ENCODE data around the gene ADK. TPM values are rescaled to one million over a fixed set of nuclear protein-coding genes. Genes with fewer than 3 reads are reported as not detected.
"Not testable (repeated sequence)": the region's sequence is repeated elsewhere in the genome, so short reads cannot be mapped to it uniquely, and the experiment has no call there.

Gene ADK
- total RNA-seq, 1 donor, result 57.9 TPM

DNA sequence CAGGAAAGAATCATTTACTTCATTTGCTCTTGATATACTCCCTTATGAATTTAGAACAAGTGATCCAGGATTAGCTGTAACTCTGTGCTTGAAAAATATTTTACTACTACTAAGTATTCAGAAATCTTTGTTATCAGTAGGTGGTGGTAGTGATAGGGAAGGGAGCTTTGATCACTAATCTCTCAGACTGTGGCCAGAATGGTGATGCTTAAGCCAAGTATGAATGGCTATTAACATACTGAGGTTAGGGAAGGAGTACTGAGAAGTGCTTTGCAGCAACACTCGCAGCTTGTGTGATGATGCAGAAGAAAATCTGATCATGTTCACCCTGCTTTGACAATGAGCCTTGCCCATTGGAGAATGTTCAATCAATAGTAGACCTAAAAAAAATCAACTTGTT, 29.7 kb upstream of the ADK start:
- DNase-seq (ENCODE audit: low read depth), result peak; percentile 37
- no peak overlapping the region for H3K4me3 ChIP-seq (ENCODE audit: low read depth, low read length)
- no peak for TF ChIP-seq CTCF (IDR thresholded peaks at IDR 0.05; ENCODE audit: insufficient read depth, low read depth, low read length)

- TF ChIP-seq CTCF (IDR thresholded peaks at IDR 0.05; ENCODE audit: insufficient read depth, low read depth, low read length), result no peak
- no peak for DNase-seq (ENCODE audit: low read depth)
Observed at GRCh38 chr10:74122060-74122459, 29.0 kb upstream of the ADK start.

GRCh38 chr10:74123081-74123480, 27.9 kb upstream of the ADK start:
- DNase-seq (ENCODE audit: low read depth), result no peak
- TF ChIP-seq CTCF (IDR thresholded peaks at IDR 0.05; ENCODE audit: insufficient read depth, low read depth, low read length), result no peak
- H3K4me3 ChIP-seq (ENCODE audit: low read depth, low read length), result no peak overlapping the region

More at GRCh38 chr10:74122060-74122459, 29.0 kb upstream of the ADK start:
- H3K4me3 ChIP-seq (ENCODE audit: low read depth, low read length), result no peak overlapping the region

DNA sequence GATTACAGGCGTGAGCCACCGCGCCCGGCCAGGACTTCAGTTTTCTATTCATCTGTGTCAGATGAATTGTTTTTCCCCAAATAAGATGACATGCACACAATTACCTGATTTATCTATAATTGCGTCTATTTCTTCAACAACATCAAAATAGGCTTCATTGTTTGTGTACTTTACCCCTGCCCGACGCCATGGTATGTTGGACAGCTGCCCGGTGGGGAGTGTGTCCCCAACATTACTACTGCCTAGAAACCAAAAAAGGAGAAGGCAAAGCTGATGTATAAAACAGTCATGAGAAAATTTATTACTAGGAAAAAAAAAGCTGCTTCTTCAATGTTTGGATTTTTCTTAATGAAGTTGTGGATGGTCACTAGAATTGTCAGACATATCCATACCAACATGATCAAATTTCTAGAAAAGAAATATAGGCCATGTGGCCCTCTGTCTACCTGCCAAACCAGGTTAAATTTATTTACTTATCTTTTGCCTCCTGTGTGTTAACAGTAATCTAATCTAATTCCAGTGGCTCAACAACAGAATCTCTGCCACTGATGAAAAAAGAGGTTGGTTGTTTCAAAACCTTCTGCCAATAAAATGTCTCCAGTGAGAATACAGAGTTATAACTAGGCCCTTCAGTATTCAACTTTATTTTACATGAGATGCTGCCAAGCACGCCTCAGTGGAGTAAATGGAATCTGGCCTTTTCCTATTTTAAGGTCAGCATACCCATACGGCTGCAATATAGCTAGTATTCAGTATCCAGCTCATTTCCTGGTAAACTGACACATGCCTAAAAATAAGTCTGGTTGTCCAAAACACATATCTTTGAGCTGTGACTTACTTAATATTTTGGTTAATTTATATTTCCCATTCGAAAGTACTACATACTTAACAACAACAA, 16.8 kb upstream of the ADK start:
- no peak overlapping the region for H3K4me3 ChIP-seq (ENCODE audit: low read depth, low read length)
- no peak for TF ChIP-seq CTCF (IDR thresholded peaks at IDR 0.05; ENCODE audit: insufficient read depth, low read depth, low read length)
- DNase-seq (ENCODE audit: low read depth), result no peak

DNA sequence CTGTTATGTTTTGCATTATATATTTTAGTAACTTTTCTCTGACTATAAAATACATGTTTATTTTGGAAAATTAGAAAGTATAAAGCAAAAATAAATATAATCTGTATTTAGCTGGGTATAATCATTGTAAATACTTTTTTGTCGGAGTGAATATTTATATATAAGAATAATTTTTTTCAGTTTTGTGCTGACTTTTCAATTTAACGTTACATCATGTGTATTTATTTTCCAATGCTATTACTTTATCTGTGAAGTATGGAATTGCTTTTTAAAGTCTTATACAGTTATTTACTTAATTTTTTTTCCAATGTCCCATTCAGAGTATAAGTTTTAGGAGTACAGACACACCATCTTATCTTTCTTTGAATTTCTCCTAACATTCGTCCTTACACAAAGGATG, 15.6 kb upstream of the ADK start:
- no peak for DNase-seq (ENCODE audit: low read depth)
- H3K4me3 ChIP-seq (ENCODE audit: low read depth, low read length), result no peak overlapping the region
- TF ChIP-seq CTCF (IDR thresholded peaks at IDR 0.05; ENCODE audit: insufficient read depth, low read depth, low read length), result no peak

DNA sequence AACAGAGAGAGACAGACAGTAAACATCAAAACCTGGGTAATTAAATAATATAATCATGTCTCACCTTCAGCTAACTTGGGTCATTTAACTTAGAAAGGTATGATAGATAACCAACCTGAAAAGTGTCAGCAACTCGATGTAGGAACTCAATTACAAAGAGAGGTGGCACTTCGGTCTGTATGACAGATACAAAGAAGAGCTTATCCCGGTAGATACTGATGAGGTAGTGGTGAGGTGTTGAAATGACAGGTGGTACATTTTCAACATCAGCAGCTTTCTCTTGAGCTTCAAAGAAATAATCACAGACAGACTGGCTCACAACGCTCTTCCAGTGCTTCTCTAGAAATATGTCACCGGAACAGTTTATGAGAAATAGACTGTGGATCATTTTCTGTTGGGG, 13.0 kb upstream of the ADK start:
- no peak for TF ChIP-seq CTCF (IDR thresholded peaks at IDR 0.05; ENCODE audit: insufficient read depth, low read depth, low read length)
- DNase-seq (ENCODE audit: low read depth), result no peak

DNA sequence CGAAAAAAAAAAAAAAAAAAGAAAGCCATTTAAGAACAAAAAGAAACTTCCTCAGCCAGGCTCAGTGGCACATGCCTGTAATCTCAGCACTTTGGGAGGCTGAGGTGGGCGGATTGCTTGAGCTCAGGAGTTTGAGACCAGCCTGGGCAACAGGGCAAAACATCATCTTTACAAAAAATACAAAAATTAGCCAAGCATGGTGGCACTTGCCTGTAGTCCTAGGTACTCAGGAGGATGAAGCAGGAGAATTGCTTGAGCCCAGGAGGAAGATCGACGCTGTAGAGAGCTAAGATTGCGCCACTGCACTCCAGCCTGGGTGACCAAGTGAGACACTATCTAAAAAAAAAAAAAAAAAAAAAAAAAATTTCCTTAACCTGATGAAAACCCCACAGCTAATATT, 12.4 kb upstream of the ADK start:
- not testable (repeated sequence) for H3K4me3 ChIP-seq (ENCODE audit: low read depth, low read length); DNase-seq (ENCODE audit: low read depth)

More for the DNA sequence above, 13.0 kb upstream of the ADK start:
- no peak overlapping the region for H3K4me3 ChIP-seq (ENCODE audit: low read depth, low read length)
